ENCODE data around the gene MTA1. TPM values are rescaled to one million over a fixed set of nuclear protein-coding genes. Genes with fewer than 3 reads are reported as not detected.

The MTA1 gene
- total RNA-seq = 129 and 138 TPM in 2 replicates

DNA sequence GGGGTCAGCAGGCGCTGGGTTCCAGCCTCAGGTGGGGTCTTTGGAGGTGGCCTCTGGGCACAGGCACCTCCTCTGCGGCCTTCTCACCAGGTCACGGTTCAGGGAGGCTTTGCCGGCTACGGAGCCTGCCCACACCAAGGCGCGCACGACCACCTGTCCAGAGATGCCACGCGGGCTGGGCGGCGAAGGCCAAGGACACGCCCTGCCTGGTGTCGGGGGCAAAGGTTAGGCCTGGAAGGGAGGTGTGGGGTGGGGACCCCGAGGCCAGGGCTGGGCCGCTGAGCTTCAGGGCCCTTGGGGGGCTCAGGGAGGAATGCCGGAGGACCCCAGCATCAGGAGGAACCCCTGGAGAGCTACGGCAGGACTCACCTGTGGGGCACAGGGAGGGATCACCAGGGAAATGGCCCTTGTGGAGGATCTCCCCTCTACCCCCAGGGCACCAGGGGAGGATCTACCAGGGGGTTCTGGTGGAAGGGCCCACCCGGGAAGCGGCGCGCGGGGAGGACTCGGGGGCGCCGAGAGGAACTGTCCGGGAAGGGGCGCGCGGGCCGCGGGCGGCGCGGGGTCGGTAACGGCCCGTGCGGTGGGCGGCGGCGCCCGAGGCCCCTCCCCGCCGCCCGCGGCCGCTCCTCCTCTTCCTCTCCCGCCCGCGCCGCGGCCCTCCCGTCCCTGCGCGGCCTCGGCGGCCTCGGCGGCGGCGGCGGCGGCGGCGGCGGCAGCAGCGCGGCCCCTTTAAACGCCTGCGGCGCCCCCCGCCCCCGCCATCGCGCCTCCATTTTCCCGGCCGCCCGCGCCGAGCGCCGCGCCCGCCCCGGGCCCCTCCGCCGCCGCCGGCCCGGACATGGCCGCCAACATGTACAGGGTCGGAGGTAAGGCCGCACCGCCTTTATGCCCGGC is at the start of gene MTA1:
MTA1 (plus strand) TSS at position 633 of the 897 bp plus-strand sequence; CDS start at position 842, 209 bp downstream.
- intact Hi-C loops (cut with micrococcal nuclease) = loop anchor here (1.0 kb wide), 1 partner anchor 29 kb away; no protein-coding TSS in a partner anchor

DNA sequence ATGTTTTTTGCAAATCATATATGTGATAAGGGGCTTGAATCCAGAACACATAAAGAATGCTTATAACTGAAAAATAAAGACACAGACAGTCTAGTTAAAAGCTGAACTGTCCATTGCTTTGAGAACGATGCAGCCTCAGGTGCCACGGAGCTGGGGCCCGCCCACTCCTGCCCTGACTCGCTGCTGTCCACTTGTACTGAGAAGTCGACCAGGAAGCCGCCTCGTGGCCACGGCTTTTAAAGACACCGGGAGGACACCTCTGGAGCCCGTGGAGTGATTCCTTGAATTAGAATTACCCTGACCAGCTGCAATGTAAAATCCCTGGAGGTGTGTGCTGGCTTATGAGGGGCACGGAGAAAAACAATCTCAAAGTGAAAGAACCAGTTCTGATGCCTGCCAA is 45.2 kb upstream of the MTA1 start:
- intact Hi-C loops (cut with micrococcal nuclease) = no loop called here

DNA sequence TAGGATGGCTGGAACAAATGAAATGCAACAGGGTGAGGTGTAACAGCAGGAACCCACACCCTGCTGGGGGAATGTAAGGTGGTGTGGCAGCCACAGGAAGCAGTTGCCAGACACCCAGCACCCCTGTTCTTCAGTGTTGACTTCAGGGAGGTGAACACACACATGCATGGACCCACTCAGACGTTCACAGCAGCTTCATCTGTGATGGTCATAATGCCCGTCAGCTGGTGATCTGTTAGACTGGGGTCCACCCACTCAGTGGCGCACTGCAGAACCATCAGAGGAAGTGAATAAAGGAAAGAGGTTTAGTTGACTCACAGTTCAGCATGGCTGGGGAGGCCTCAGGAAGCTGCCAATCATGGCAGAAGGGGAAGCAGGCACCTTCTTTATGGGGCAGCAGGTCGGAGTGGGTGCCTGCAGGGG is 44.0 kb upstream of the MTA1 start:
- intact Hi-C loops (cut with micrococcal nuclease) = no loop called here

DNA sequence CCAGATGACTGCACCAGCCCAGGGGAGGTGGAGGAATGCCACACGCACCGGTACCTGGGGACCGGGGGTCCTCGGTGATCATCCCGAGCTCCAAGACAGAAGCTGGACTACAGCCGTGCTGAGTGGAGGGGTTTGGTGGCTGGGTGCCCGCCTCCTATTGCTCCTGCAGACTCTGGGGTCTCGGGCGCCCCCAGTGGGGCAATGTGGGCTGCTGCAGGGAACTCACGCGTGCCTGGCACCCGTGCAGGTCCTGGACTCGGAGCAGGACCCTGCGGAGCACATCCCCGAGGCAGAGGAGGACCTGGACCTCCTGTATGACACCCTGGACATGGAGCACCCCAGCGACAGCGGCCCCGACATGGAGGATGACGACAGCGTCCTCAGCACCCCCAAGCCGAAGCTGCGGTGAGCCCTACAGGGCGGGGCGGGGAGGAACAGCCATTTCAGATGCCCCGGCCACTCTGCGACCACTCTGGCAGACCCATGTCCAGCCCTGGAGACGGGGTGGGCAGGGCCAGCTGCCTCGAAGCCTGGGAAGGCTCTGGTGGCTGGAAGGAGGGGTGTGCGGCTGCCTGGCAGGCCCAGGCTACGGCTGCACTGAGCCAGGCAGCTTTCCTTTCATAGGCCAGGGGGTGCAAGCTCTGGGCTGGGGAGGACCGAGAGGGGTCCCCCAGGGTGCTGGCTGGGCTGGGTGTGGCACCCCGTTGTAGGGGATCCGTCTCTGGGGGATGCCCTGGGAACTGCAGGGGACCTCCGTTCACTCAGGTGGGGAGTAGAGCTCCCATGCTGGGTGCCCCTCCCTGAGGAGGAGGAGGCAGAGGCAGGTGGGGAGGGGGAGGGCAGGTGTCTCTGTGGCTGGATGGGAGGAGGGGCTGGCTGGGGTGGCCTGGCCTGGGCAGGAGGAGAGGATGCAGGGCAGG is 42.8 kb upstream of the MTA1 start:
- intact Hi-C loops (cut with micrococcal nuclease) = no loop called here

DNA sequence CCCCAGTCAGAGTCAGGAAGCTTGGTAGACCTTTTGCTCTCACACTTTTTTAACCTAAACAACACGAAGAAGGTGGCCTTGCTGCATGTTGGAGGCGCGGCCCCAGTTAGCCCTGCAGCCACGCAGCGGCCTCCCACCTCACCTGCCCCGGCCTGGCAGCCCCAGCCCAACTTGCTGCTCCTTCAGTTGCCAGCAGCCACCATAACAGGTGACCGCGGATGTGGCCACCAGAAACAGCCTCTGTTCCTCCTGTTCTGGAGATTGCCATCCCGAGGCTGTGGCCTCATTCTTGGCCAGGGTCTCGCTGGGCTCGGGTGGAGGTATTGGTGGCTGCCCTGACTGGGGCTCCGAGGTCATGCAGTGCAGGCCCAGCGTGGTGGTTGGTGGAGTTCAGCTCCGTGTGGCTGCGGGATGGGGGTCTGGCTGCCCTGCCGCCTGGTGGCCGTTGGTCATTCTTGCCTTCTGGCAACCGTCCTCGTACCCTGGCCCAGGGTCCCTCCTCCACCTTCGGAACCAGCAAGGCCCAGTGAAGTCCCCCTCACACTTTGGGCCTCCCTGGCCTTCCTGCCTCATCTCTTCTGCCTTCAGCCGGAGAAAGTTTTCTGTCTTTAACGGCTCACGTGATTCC is 42.0 kb upstream of the MTA1 start:
- intact Hi-C loops (cut with micrococcal nuclease) = no loop called here

DNA sequence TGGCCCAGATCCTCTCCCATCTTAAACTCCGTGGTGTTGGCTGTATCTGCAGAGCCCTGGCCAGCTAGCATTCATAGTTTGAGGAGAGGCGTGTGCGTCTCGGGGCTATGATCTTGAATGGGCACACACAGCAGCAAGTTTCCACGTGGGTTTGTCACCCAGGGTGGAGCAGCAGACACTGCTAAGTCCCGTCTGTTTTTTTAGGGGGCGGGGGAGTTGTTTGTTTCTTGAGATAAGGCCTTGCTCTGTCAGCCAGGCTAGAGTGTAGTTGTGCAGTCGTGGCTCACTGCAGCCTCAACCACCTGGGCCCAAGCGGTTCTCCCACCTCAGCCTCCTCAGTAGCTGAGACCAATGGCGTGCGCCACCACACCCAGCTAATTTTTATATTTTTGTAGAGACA is 41.4 kb upstream of the MTA1 start:
- intact Hi-C loops (cut with micrococcal nuclease) = no loop called here

DNA sequence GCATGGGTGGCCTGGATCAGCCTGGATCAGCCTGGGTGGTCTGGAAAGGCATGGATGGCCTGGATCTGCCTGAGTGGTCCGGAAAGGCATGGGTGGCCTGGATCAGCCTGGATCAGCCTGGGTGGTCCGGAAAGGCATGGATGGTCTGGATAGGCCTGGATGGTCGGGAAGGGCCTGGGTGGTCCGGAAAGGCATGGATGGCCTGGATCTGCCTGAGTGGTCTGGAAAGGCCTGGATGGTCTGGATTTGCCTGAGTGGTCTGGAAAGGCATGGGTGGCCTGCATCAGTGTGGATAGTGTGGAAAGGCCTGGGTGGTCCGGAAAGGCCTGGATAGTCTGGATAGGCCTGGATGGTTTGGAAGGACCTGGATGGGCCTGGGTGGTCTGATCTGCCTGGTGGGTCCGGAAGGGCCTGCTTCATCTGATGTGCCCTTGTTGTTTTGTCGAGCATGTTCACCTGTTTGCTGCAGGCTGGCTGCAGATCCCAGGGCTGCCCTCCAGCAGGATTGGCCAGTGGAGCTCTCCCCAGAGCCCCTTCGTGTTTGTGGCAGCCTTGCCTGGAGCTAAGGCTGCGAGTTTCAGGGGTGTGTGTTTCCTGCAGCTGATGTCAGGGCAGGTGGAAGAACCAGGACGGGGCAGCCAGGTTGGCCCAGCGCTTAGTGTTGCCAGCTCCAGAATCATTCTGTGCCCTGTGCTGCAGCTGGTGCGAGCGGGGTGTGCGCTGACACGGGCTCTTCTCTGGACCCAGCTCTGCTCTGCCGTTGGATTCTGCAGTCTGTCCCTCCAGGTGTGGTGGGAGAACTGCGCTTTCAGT is 40.5 kb upstream of the MTA1 start:
- intact Hi-C loops (cut with micrococcal nuclease) = no loop called here

DNA sequence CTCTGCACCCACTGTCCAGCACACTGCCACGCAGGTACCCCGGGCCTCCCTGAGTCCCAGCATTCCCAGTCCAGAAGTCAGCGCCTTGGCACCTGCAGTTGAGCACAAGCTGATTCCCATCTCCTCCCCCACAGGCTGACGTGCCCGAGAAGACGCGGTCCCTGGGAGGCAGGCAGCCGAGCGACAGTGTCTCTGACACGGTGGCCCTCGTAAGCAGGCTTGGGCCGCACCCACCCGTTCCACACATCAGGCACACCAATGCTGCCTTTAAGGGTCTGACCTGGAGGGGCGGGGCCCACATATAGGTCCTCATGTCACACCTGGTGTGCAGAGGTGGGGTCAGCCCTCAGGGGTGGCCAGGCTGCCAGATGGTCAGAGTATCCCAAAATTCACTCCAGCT is 39.7 kb upstream of the MTA1 start:
- intact Hi-C loops (cut with micrococcal nuclease) = no loop called here

DNA sequence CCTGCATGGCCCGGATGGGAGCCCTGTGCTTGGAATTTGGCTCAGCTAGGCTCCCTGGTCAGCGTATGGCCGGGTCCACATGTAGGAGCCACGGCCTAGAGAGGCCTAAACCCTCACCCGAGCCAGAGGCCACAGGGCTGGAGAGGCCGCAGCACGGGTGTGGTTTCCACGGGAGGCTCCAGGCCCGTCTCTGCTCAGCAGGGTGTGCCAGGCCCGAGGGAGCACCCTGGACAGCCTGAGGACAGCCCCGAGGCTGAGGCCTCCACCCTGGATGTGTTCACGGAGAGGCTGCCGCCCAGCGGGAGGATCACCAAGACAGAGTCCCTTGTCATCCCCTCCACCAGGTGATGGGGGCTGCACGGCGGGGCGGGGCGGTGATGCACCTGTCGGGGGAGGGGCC is 38.9 kb upstream of the MTA1 start:
- intact Hi-C loops (cut with micrococcal nuclease) = no loop called here

DNA sequence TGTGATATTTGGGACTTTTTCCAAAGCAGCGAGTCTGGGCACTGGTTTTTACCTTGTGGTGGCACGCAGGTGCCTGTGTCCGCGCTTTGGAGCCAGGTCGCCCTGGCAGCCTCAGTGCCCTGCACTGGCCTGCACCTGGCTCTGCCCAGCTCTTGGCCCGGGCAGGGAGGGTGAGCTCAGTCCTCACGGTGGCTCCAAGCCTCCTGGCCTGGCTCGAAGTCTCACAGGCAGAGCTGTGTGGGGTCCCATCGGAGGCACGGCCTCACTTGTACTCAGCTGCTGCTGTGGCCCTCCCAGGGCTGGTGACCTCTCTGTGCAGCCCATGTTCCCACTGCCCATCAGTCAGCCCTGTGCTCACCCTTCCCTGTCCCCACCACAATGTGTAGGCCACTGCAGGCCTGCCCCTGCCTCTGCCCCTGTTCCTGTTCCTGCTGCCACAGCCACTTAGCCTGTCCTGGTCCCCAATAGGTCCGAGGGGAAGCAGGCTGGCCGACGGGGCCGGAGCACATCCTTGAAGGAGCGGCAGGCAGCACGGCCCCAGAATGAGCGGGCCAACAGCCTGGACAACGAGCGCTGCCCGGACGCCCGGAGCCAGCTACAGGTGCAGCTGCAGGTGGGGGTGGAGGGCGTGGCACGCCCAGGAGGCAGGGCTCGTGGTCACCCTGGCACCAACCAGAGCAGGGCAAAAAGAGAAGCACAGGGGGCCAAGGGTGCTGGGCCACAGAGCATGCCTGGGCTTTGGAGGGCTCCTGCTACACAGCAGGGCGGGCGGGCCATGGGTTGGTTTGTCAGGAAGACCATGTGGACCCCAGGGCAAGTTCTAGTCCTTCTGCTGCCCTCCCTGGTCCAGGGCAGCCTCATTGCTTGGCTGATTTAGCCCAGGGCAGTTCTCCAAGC is 37.9 kb upstream of the MTA1 start:
- intact Hi-C loops (cut with micrococcal nuclease) = no loop called here

DNA sequence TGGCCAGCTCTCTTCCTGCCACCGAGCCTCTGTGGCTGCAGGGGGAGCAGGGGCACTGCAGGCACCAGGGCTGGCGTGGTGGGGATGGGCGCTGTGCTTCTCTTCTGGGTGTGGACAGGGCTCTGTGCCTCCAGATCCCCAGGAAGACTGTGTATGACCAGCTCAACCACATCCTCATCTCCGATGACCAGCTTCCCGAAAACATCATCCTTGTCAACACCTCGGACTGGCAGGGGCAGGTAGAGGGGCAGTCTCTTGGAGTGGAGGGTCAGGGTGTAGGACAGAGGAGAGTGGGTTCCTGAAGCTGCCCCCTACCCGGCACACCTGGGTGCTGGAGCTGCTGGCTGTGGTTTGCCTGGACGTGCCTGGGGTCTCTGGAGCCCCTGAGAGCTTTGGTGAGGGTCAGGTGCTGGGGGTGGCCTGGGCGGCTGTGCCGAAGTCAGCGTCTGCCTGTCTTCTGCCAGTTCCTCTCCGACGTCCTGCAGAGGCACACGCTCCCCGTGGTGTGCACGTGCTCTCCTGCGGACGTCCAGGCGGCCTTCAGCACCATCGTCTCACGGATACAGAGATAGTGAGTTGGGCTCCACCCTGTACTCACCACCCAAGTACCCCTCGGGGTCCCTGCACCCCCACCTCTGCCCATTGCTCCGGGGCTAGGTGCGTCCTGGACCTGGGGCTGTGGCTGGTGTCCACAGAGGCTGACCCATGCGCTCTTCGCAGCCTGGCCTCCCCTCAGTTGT is 37.1 kb upstream of the MTA1 start:
- intact Hi-C loops (cut with micrococcal nuclease) = no loop called here

DNA sequence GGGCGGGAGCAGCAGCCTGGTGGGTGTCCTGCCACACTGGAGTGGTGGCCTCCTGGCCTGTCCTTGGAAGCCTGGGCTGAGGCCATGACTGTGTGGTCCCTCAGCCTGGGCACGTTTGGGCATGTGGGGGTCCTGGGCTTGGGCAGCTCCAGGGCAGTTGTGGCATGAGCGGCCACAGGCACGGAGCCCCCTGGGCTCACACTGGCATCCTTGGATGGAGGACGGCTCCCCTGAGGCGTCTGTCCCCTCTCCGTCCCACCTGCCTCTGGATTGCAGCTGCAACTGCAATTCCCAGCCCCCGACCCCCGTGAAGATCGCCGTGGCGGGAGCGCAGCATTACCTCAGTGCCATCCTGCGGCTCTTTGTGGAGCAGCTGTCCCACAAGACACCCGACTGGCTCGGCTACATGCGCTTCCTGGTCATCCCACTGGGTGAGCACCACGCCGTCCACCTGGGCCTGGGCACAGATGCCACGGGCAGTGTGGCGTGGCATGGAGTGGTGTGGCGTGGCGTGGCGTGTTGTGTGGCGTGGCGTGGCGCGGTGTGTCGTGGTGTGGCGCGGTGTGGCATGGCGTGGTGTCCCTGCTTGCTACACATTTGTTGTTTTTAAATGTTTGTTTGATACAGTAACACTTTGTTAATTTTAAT is 36.4 kb upstream of the MTA1 start:
- intact Hi-C loops (cut with micrococcal nuclease) = no loop called here

DNA sequence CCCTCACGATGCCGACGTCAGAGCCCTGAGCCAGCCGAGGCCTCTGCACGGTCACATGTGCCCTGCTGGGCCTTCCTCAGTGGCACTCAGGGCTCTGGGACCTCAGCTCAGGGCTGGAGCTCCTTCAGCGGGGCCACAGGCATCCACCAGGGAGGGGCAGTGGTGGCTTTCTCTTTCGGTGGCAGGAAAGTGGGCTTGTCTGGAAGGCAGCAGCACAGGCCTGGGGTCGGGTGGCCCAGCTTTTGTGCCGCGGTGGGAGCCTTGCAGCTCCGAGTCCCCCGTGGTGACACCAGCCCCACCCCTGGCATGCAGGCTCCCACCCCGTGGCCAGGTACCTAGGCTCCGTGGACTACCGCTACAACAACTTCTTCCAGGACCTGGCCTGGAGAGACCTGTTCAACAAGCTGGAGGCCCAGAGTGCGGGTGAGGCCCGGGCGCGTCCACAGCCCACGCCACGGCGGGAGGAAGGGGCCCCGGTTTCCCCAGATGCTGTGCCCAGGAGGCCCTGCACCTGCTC is 35.5 kb upstream of the MTA1 start:
- intact Hi-C loops (cut with micrococcal nuclease) = no loop called here

DNA sequence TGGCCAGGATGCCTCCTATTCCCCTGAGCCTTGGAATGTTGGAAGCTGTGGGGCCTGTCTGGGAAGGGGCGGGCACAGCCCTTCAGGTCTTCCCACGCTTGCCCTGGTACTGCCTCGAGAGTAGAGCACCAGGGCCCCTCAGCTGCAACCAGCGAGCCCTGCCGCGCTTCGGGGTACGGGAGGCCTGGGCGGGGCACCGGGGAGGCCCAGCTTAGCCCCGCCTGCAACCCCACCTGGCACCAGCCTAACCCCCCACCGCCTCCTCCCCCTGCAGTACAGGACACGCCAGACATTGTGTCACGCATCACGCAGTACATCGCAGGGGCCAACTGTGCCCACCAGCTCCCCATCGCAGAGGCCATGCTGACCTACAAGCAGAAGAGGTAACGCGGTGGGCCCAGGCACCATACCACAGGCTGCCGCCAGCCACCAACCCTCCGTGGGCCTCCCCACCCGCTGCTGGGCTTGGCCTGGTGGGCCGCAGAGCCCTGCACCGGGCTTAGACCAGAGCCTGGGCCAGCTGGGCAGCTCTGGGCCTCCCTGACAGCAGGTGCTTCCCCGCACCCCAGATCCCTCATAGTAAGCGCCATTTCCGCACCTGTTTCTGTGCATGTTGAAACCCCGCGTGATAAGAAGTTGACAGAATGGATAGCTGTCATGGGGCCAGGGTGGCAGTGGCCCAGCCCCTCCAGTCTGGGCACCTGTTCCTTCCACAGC is 34.9 kb upstream of the MTA1 start:
- intact Hi-C loops (cut with micrococcal nuclease) = no loop called here

DNA sequence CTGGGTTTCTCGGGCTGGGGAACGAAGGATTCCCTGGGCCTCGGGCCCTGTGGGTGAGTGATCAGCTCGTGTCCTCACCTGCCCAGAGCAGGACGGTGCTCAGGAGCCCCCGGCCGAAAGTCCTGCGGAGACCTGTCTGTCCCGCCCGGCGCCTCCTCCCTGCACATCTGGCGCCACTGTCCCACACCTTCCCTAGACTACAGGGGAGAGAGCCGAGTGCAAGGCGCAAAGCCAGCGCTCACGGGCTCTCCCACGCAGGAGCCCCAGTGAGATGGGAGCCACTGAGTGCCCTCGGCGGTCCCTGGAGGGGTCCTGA is 34.3 kb upstream of the MTA1 start:
- intact Hi-C loops (cut with micrococcal nuclease) = no loop called here

DNA sequence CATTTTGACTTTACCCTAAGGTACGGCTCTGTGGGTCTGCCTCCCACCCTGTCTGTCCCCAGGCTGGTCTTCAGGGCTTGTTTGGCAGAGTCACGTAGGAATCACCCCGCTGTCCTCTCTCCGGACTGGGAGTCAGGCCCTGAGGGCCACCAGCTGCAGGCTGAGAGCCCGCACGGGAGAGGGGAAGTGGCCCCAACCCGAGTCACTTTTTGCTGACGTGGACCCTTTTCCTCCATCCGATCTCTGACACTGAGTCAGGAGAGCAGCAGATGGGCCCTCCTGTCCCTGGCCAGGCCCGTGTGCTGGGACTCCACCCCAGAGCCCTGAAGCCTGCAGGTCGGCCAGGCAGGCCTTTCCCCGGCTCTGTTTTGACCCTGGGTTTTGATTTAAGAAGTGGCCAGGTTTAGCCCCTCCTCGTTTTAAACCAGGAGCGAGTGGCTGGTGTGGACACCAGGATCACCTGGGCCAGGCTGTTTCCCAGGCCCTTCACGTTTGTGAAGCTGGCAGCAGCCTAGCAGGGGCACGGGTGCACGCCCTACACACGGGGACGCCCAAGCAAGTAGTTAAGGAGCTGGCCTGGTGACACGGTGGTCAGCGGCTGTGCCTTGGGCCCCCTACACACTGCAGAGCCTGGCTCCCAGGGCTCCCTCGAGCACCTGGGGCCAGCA is 33.8 kb upstream of the MTA1 start:
- intact Hi-C loops (cut with micrococcal nuclease) = no loop called here
